B cell (primary cell): Measurements from ENCODE around the gene KLK14. TPM values are rescaled to one million over a fixed set of nuclear protein-coding genes. Genes with fewer than 3 reads are reported as not detected.

Experiments used
- ATAC-seq: fragments of 200-7000 bp; cut with Tn5 transposase; one replicate; pipeline ENCODE4 v1.10.0; 2021; ENCODE audit warnings: low read depth, mild to moderate bottlenecking, moderate number of reproducible peaks, moderate library complexity
- CTCF ChIA-PET: fragments of 350-600 bp; sonication (Branson Sonifier 250); formaldehyde crosslinking; loops from one replicate; lab custom pipeline; 2021; ENCODE audit warnings: antibody characterized with exemption, inconsistent platforms; lab: Charles Lee
- POLR2A ChIA-PET: fragments of 350-600 bp; sonication (Branson Sonifier 250); formaldehyde crosslinking; loops from one replicate; lab custom pipeline; 2021; ENCODE audit warnings: antibody characterized with exemption; lab: Charles Lee
- DNase-seq: peaks from one replicate; pipeline ENCODE4 v3.0.0; 2013
- H2AFZ ChIP-seq: 2 replicates; pipeline ENCODE4 v1.6.1; 2012; ENCODE audit warnings: mild to moderate bottlenecking, low read depth, low read length; ENCODE audit not compliant: insufficient read depth, poor library complexity, severe bottlenecking
- H3K27ac ChIP-seq, 2 donors: 1 replicate in 1 of 2; 2 replicates in 1 of 2; pipeline ENCODE4 v1.5.1; 2012 to 2013; ENCODE audit warnings: low read length in 2 of 2, mild to moderate bottlenecking in 2 of 2, moderate library complexity in 1 of 2
- H3K27me3 ChIP-seq, 4 experiments: fragments of 200-600 bp in 1 of 4; sonication (generic) in 1 of 4; replicated peaks in 1 of 4; 1 replicate in 2 of 4; 2 replicates in 2 of 4; pipeline versions ENCODE4 v1.6.1 to v1.7.0; 2013 to 2016; ENCODE audit warnings: low read length in 3 of 4, mild to moderate bottlenecking in 2 of 4, mixed read lengths in 1 of 4, moderate library complexity in 1 of 4; ENCODE audit not compliant: insufficient read depth in 4 of 4, control insufficient read depth in 3 of 4; ENCODE audit errors: control extremely low read depth in 1 of 4
- H3K36me3 ChIP-seq, 2 experiments: replicated peaks in 1 of 2; 1 replicate in 1 of 2; 2 replicates in 1 of 2; pipeline versions ENCODE4 v1.6.1 to v1.7.1; 2013; ENCODE audit warnings: low read length in 1 of 2; ENCODE audit not compliant: insufficient read depth in 2 of 2, control insufficient read depth in 1 of 2; ENCODE audit errors: control extremely low read depth in 1 of 2, extremely low read depth in 1 of 2
- H3K4me1 ChIP-seq, 2 donors: fragments of 200-600 bp in 1 of 2; sonication (generic) in 1 of 2; 1 replicate in 1 of 2; 2 replicates in 1 of 2; pipeline versions ENCODE4 v1.5.1 to v1.6.1; 2013 to 2017; ENCODE audit warnings: low read length in 2 of 2; ENCODE audit not compliant: control insufficient read depth in 2 of 2, insufficient read depth in 2 of 2
- H3K4me2 ChIP-seq: replicated peaks from 2 replicates; pipeline ENCODE3; 2012; ENCODE audit warnings: mild to moderate bottlenecking, low read depth, low read length; ENCODE audit not compliant: poor library complexity, severe bottlenecking
- H3K4me3 ChIP-seq, 5 experiments: fragments of 200-600 bp in 1 of 5; sonication (generic) in 1 of 5; 1 replicate in 3 of 5; 2 replicates in 2 of 5; pipeline versions ENCODE4 v1.5.1 to v1.7.0; 2011 to 2016; ENCODE audit warnings: low read length in 4 of 5, mild to moderate bottlenecking in 4 of 5, low read depth in 2 of 5, control low read depth in 1 of 5, moderate library complexity in 1 of 5; ENCODE audit not compliant: insufficient read depth in 1 of 5; ENCODE audit errors: control extremely low read depth in 1 of 5, extremely low read depth in 1 of 5
- H3K79me2 ChIP-seq: fragments of 200-600 bp; sonication (generic); one replicate; pipeline ENCODE4 v1.6.0; 2016; ENCODE audit warnings: low read length; ENCODE audit not compliant: control insufficient read depth, insufficient read depth
- H3K9ac ChIP-seq: fragments of 200-600 bp; sonication (generic); 2 replicates; pipeline ENCODE4 v1.6.1; 2017; ENCODE audit warnings: mild to moderate bottlenecking, low read length, moderate library complexity
- H3K9me3 ChIP-seq, 3 donors: one replicate each; pipeline versions ENCODE4 v1.6.1 to v1.7.1; 2013; ENCODE audit warnings: low read length in 2 of 3; ENCODE audit not compliant: control insufficient read depth in 2 of 3, insufficient read depth in 1 of 3; ENCODE audit errors: control extremely low read depth in 1 of 3
- H4K20me1 ChIP-seq: 2 replicates; pipeline ENCODE4 v1.6.0; 2012; ENCODE audit warnings: mild to moderate bottlenecking, low read length; ENCODE audit not compliant: insufficient read depth, control insufficient read depth, poor library complexity, severe bottlenecking
- H3K27ac Mint-ChIP-seq: one replicate; pipeline ENCODE4 v1.8.0; 2021; ENCODE audit warnings: mixed read lengths
- H3K27me3 Mint-ChIP-seq: one replicate; pipeline ENCODE4 v1.8.0; 2021; ENCODE audit warnings: mixed read lengths
- H3K4me1 Mint-ChIP-seq: one replicate; pipeline ENCODE4 v1.8.0; 2021; ENCODE audit warnings: mixed read lengths
- H3K4me3 Mint-ChIP-seq: one replicate; pipeline ENCODE4 v1.8.0; 2021; ENCODE audit warnings: mixed read lengths
- H3K9me3 Mint-ChIP-seq: one replicate; pipeline ENCODE4 v1.8.0; 2022; ENCODE audit warnings: mixed read lengths; ENCODE audit not compliant: insufficient read depth
- CTCF ChIP-seq: fragments of 200-600 bp; IDR thresholded peaks from one replicate; pipeline ENCODE4 v1.8.0; 2022; ENCODE audit warnings: antibody characterized with exemption, mild to moderate bottlenecking
- EZH2 ChIP-seq: IDR thresholded peaks from 2 replicates; pipeline ENCODE4 v1.6.1; 2012; ENCODE audit warnings: borderline replicate concordance, low read depth, mild to moderate bottlenecking, moderate library complexity, low read length; ENCODE audit not compliant: insufficient read depth, poor library complexity, severe bottlenecking
- WGBS: methylation state at CpG from one replicate; pipeline ENCODE4 v1.1.5; 2013; ENCODE audit warnings: missing lambda C conversion rate; ENCODE audit not compliant: insufficient coverage; 5-methylcytosine and 5-hydroxymethylcytosine counted together
- intact Hi-C: fragments of 100-400 bp; cut with micrococcal nuclease; formaldehyde crosslinking; loops from one replicate; pipeline ENCODE4 v1.10.0; 2022
- polyA plus RNA-seq: library from polyadenylated mRNA; depleted of rRNA; stranded (reverse); fragments of >200 nt; gene quantifications from 2 replicates; pipeline ENCODE4 v1.2.3, GENCODE V29; 2012
- total RNA-seq, 2 donors: library from RNA; stranded (reverse); fragments of 120-200 nt in 1 of 2; gene quantifications; 1 replicate in 1 of 2; 2 replicates in 1 of 2; pipeline versions ENCODE4 v1.2.3 to v1.2.4, GENCODE V29; 2013 to 2022

Gene KLK14
- total and polyA plus RNA-seq, 2 donors (not counting 1 experiment from before 2014, with no cell fraction given): 0.49 to 0.59 TPM

GRCh38 chr19:51091126-51091525 is 8.4 kb upstream of the KLK14 start:
- intact Hi-C loops: no loop called here
- H2AFZ ChIP-seq: no peak overlapping the region
- WGBS: 96% methylated on average over 10 of the region's 10 CpGs
- no peak overlapping the region for H3K4me2 ChIP-seq
- H3K79me2 ChIP-seq: no peaks in the 10 kb centered on the region
- Mint-ChIP-seq H3K27me3 (no peaks in the 10 kb centered on the region), H3K9me3 (no peaks in the 10 kb centered on the region), H3K4me3 (no peak overlapping the region), H3K27ac (no peak overlapping the region), H3K4me1 (no peaks in the 10 kb centered on the region)
- ChIA-PET CTCF (interaction anchor here (0.7 kb wide), 1 partner anchor 33 kb away, joined by 3 read pairs; no protein-coding TSS in a partner anchor), POLR2A (no interaction called here)
- H3K4me3 ChIP-seq: no peak overlapping the region
- DNase-seq (no peak), ATAC-seq (no peak)
- no peaks in the 10 kb centered on the region for H3K27me3 ChIP-seq
- no peak overlapping the region for H3K27ac ChIP-seq
- no peaks in the 10 kb centered on the region for H3K4me1 ChIP-seq
- no peaks in the 10 kb centered on the region for H3K36me3 ChIP-seq
- no peaks in the 10 kb centered on the region for H3K9me3 ChIP-seq
- no peak for TF ChIP-seq CTCF
- no peak for TF ChIP-seq EZH2
- H3K9ac ChIP-seq: no peak overlapping the region
- no peaks in the 10 kb centered on the region for H4K20me1 ChIP-seq

- POLR2A ChIA-PET: no interaction called here
- H3K27ac Mint-ChIP-seq: no peak overlapping the region
- WGBS: 83% methylated on average over 3 of the region's 8 CpGs
These were observed 7.8 kb upstream of the KLK14 start for GRCh38 chr19:51090471-51090870.

More at GRCh38 chr19:51090471-51090870, 7.8 kb upstream of the KLK14 start:
- ATAC-seq (no peak), DNase-seq (no peak)
- Histone ChIP-seq H3K36me3 (no peaks in the 10 kb centered on the region), H3K4me1 (no peaks in the 10 kb centered on the region), H3K9ac (no peak overlapping the region), H3K79me2 (no peaks in the 10 kb centered on the region), H3K4me3 (no peak overlapping the region), H4K20me1 (no peaks in the 10 kb centered on the region), H2AFZ (no peak overlapping the region), H3K27ac (no peak overlapping the region), H3K27me3 (no peaks in the 10 kb centered on the region), H3K9me3 (no peaks in the 10 kb centered on the region), H3K4me2 (no peak overlapping the region)
- CTCF ChIA-PET: interaction anchor here (0.7 kb wide), 1 partner anchor 33 kb away, joined by 3 read pairs; no protein-coding TSS in a partner anchor
- intact Hi-C loops: no loop called here
- Mint-ChIP-seq H3K4me1 (no peaks in the 10 kb centered on the region), H3K4me3 (no peak overlapping the region), H3K27me3 (no peaks in the 10 kb centered on the region), H3K9me3 (no peaks in the 10 kb centered on the region)
- TF ChIP-seq EZH2 (no peak), CTCF (no peak)
